ENCODE results near the gene TNRC6B.

Gene TNRC6B

DNA sequence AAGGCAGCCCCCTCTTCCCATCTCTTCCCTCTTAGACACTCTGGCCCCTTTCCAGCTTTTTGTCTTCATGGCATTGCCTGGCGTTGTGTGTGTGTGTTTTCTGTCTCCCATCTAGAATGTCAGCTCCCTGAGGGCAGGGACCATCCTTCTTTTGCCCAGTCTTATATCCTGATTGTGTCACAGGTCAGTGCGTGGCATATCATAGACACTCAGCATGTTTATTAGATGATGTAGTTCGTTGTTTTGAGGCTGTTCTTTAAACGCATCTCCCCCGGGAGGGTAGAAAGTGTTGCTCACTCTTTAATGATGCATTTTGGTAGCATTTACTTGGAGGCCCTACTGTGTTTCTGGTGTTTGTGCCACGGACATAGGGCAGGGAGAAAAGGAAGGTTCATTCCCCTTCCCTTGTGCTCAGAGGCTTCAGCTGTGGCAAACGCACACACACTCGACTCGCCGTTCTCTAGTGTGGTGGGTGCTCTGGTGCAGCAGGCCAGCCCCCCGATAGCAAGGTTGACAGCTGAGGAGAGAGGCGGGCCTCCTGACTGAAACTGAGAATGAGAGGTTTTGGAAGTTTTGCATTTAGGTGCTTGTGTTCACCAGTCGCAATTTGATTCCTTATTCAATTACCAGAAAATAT is 60.2 kb downstream of the TNRC6B start:
- TF ChIP-seq, protein P1, sequence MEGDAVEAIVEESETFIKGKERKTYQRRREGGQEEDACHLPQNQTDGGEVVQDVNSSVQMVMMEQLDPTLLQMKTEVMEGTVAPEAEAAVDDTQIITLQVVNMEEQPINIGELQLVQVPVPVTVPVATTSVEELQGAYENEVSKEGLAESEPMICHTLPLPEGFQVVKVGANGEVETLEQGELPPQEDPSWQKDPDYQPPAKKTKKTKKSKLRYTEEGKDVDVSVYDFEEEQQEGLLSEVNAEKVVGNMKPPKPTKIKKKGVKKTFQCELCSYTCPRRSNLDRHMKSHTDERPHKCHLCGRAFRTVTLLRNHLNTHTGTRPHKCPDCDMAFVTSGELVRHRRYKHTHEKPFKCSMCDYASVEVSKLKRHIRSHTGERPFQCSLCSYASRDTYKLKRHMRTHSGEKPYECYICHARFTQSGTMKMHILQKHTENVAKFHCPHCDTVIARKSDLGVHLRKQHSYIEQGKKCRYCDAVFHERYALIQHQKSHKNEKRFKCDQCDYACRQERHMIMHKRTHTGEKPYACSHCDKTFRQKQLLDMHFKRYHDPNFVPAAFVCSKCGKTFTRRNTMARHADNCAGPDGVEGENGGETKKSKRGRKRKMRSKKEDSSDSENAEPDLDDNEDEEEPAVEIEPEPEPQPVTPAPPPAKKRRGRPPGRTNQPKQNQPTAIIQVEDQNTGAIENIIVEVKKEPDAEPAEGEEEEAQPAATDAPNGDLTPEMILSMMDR (IDR thresholded peaks at IDR 0.05; ENCODE audit: unreplicated experiment in 3 of 3), result no peak
- H3K27me3 Mint-ChIP-seq (ENCODE audit: low read depth), result no peaks in the 10 kb centered on the region
- peaks cover 28% of the 10 kb centered on the region for H3K36me3 Mint-ChIP-seq (ENCODE audit: low read depth)
- H3K9me3 Mint-ChIP-seq, result no peaks in the 10 kb centered on the region
- H3K4me1 Mint-ChIP-seq, result peaks cover 73% of the 10 kb centered on the region
- peak overlapping the region in 2 of 3 experiments; percentile 20 to 63 for H3K27ac Mint-ChIP-seq
- no peak overlapping the region for H3K4me3 Mint-ChIP-seq

DNA sequence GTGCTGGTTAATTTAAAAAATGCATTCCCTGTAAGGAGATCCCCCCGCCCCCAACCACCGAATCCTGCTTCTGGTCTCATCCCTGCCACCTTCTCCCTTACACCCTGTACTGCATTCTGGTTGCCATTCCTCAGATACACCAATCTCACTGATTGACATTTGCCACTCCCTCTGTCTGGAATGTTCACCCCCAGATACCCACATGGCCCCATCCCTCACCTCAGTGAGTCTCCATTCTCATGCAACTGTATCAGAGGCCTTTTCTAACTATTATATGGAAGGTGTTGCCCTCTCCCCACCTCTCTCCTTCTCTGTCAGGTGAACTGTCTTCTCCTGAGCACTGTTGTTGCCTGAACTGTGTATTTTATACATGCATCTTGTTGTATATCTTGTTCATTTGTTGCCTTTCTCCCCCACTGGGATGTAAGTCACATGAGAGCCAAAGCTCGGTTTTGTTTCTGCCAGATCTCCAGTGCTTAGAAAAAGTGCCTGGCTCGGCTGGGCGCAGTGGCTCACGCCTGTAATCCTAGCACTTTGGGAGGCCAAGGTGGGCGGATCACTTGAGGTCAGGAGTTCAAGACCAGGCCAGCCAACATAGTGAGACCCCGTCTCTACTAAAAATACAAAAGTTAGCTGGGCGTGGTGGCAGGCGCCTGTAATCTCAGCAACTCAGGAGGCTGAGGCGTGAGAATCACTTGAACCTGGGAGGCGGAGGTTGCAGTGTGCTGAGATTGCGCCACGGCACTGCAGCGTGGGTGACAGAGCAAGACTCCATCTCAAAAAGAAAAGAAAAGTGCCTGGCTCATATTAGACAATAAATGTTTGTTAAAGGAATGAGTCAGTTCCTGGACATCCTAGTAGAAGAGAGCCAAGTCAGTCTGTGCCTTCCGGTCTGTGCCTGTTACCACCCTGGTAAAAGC is 61.0 kb downstream of the TNRC6B start:
- Mint-ChIP-seq H3K27ac (peak overlapping the region; percentile 32 to 70 (median 63)), H3K4me3 (no peak overlapping the region), H3K27me3 (ENCODE audit: low read depth) (no peaks in the 10 kb centered on the region), H3K36me3 (ENCODE audit: low read depth) (peaks cover 26% of the 10 kb centered on the region), H3K9me3 (no peaks in the 10 kb centered on the region), H3K4me1 (peaks cover 73% of the 10 kb centered on the region)
- TF ChIP-seq, protein P1 (IDR thresholded peaks at IDR 0.05; ENCODE audit: unreplicated experiment in 3 of 3), result no peak

DNA sequence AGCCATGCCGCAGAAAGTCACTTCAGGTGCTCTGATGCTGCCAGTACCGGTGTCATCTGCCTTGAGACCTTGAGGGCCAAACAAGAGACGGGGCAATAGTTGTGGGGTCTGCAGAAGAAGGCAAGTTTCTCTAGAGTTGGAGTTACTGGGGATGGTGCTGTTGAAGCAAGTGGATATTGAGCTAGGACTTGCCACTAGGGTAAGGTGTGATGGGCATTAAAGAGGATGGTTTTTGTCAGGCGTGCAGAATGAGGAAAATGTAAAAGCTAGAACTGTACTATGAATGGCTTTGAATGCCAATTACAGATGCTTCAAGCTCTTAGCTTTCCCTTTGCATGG is 61.6 kb downstream of the TNRC6B start:
- no peaks in the 10 kb centered on the region for H3K9me3 Mint-ChIP-seq
- no peak overlapping the region for H3K4me3 Mint-ChIP-seq
- H3K4me1 Mint-ChIP-seq, result peaks cover 75% of the 10 kb centered on the region
- no peaks in the 10 kb centered on the region for H3K27me3 Mint-ChIP-seq (ENCODE audit: low read depth)
- TF ChIP-seq, protein P1 (IDR thresholded peaks at IDR 0.05; ENCODE audit: unreplicated experiment in 3 of 3), result no peak
- peaks cover 23% of the 10 kb centered on the region for H3K36me3 Mint-ChIP-seq (ENCODE audit: low read depth)
- H3K27ac Mint-ChIP-seq, result peak overlapping the region in 2 of 3 experiments; percentile 32 to 45

DNA sequence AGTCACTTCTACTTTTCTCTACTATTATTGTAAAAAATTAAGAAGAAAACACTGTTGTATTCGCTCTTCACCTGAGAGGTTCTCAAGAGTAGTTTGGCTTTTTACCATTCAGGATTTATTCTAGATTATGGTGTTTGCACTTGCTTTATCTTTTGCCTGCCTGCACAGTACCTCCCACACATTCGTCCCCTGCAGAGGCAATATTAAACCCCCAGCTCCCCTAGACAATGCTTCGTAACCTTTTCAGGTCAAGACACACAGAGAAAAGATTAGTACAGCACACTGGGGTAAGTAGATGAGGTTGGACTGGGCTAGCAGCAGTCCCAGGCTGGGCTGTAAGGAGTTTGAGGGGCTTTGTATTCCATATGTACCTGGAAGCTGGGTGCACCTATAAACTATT is 62.4 kb downstream of the TNRC6B start:
- peak overlapping the region in 2 of 3 experiments; percentile 19 to 27 for H3K27ac Mint-ChIP-seq
- no peaks in the 10 kb centered on the region for H3K27me3 Mint-ChIP-seq (ENCODE audit: low read depth)
- H3K9me3 Mint-ChIP-seq, result no peaks in the 10 kb centered on the region
- TF ChIP-seq, protein P1 (IDR thresholded peaks at IDR 0.05; ENCODE audit: unreplicated experiment in 3 of 3), result no peak
- H3K4me3 Mint-ChIP-seq, result no peak overlapping the region
- peaks cover 72% of the 10 kb centered on the region for H3K4me1 Mint-ChIP-seq
- peaks cover 28% of the 10 kb centered on the region for H3K36me3 Mint-ChIP-seq (ENCODE audit: low read depth)

DNA sequence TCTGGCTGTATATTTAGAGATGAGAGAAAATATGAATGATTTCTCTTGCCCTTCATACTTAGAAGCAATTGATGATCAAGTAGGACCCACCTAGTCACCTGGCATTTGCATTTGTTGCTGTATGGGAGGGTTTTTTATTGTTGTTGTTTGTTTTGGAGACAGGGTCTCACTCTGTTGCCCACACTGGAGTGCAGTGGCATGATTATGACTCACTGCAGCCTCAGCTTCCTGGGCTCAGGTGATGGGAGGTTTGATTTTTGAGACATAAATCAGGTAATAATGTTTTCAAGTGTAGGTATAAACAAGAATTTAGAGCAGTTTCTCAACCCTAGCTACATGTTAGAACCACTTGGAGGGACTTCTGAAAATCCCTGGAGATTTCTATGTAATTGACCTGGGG is 63.0 kb downstream of the TNRC6B start:
- Mint-ChIP-seq H3K4me1 (peaks cover 67% of the 10 kb centered on the region), H3K36me3 (ENCODE audit: low read depth) (peaks cover 27% of the 10 kb centered on the region), H3K4me3 (no peak overlapping the region), H3K27me3 (ENCODE audit: low read depth) (no peaks in the 10 kb centered on the region), H3K9me3 (no peaks in the 10 kb centered on the region), H3K27ac (peak overlapping the region in 1 of 3 experiments; percentile 19)
- TF ChIP-seq, protein P1 (IDR thresholded peaks at IDR 0.05; ENCODE audit: unreplicated experiment in 3 of 3), result no peak

Data from nephron (organoid).